PC-3 (cell line): Measurements from ENCODE around the gene RIOK2. TPM values are rescaled to one million over a fixed set of nuclear protein-coding genes. Genes with fewer than 3 reads are reported as not detected.
"Not testable (repeated sequence)": the region's sequence is repeated elsewhere in the genome, so short reads cannot be mapped to it uniquely, and the experiment has no call there.

ENCODE experiments used
- ATAC-seq: fragments of 200-7000 bp; cut with Tn5 transposase; 2 replicates; pipeline ENCODE4 v1.9.1; 2020; ENCODE audit warnings: mild to moderate bottlenecking, moderate library complexity
- BruUV-seq: library from RNA; stranded (reverse); fragments of 400-500 nt; replicated peaks from 2 replicates; lab custom pipeline; 2021; lab: Mats Ljungman, UMichigan
- CTCF ChIA-PET: fragments of 300-600 bp; sonication (Branson Sonifier 250); formaldehyde crosslinking; loops from one replicate; lab custom pipeline; 2022; ENCODE audit warnings: antibody characterized with exemption; lab: Charles Lee
- POLR2A ChIA-PET: fragments of 300-600 bp; sonication (Branson Sonifier 250); formaldehyde crosslinking; loops from one replicate; lab custom pipeline; 2022; ENCODE audit warnings: antibody characterized with exemption; ENCODE audit not compliant: unreplicated experiment; lab: Charles Lee
- DNase-seq: peaks from one replicate; pipeline ENCODE4 v3.0.0-alpha.2; 2015
- H2AFZ ChIP-seq: fragments of 300-600 bp; sonication (generic); 2 replicates; pipeline ENCODE4 v1.6.0; 2016; ENCODE audit warnings: antibody characterized with exemption, low read length
- H3F3A ChIP-seq: fragments of 300-600 bp; sonication (generic); one replicate; pipeline ENCODE4 v1.6.0; 2017; ENCODE audit warnings: antibody characterized with exemption, low read length, control low read depth, mild to moderate bottlenecking; ENCODE audit not compliant: unreplicated experiment
- H3K27ac ChIP-seq: fragments of 300-600 bp; sonication (generic); 2 replicates; pipeline ENCODE4 v1.5.1; 2016; ENCODE audit warnings: mild to moderate bottlenecking, low read length
- H3K27me3 ChIP-seq: fragments of 300-600 bp; sonication (generic); 2 replicates; pipeline ENCODE4 v1.6.1; 2016; ENCODE audit warnings: low read length, mixed read lengths
- H3K36me3 ChIP-seq: fragments of 300-600 bp; sonication (generic); 2 replicates; pipeline ENCODE4 v1.6.1; 2016; ENCODE audit warnings: low read depth, mixed run types, low read length, mixed read lengths
- H3K4me1 ChIP-seq: fragments of 300-600 bp; sonication (generic); 2 replicates; pipeline ENCODE4 v1.5.1; 2016; ENCODE audit warnings: low read length; ENCODE audit not compliant: insufficient read depth
- H3K4me2 ChIP-seq: fragments of 300-600 bp; sonication (generic); 2 replicates; pipeline ENCODE4 v1.6.0; 2016; ENCODE audit warnings: low read length
- H3K4me3 ChIP-seq: fragments of 300-600 bp; sonication (generic); 2 replicates; pipeline ENCODE4 v1.5.1; 2016; ENCODE audit warnings: mild to moderate bottlenecking, low read length, mixed read lengths
- H3K79me2 ChIP-seq: fragments of 300-600 bp; sonication (generic); 2 replicates; pipeline ENCODE4 v1.6.1; 2017; ENCODE audit warnings: low read length, mixed read lengths
- H3K9ac ChIP-seq: fragments of 300-600 bp; sonication (generic); 2 replicates; pipeline ENCODE4 v1.6.0; 2016; ENCODE audit warnings: mild to moderate bottlenecking, low read length
- H3K9me2 ChIP-seq: fragments of 300-600 bp; sonication (generic); replicated peaks from 2 replicates; pipeline ENCODE4 v1.6.1; 2016; ENCODE audit warnings: mixed run types, low read length, mixed read lengths
- H3K9me3 ChIP-seq: fragments of 300-600 bp; sonication (generic); 2 replicates; pipeline ENCODE4 v1.6.1; 2016; ENCODE audit warnings: low read length, mixed read lengths
- H4K20me1 ChIP-seq: fragments of 300-600 bp; sonication (generic); 2 replicates; pipeline ENCODE4 v1.6.1; 2016; ENCODE audit warnings: low read length, mixed read lengths
- EZH2 ChIP-seq: fragments of 300-600 bp; sonication (generic); IDR thresholded peaks from one replicate; pipeline ENCODE4 v1.6.1; 2017; ENCODE audit warnings: antibody characterized with exemption, mild to moderate bottlenecking, low read length; ENCODE audit not compliant: unreplicated experiment
- EZH2phosphoT487 ChIP-seq: fragments of 300-600 bp; sonication (generic); IDR thresholded peaks from 2 replicates; pipeline ENCODE4 v1.6.1; 2018; ENCODE audit warnings: mild to moderate bottlenecking, antibody characterized with exemption, low read length, borderline replicate concordance
- intact Hi-C: fragments of 100-400 bp; cut with micrococcal nuclease; formaldehyde crosslinking; loops from 2 replicates; pipeline ENCODE4 v1.9.0; 2023
- total RNA-seq: library from RNA; depleted of rRNA; stranded (reverse); fragments of >200 nt; gene quantifications from 2 replicates; pipeline ENCODE4 v1.2.3, GENCODE V29; 2014
- TF ChIP-seq, protein P1 (sequence below): fragments of 300-600 bp; sonication (generic); conservative IDR thresholded peaks from 2 replicates; pipeline ENCODE4 v1.5.1; 2017; ENCODE audit warnings: antibody characterized with exemption, low read depth, mild to moderate bottlenecking, low read length

The RIOK2 gene
- total RNA-seq, 1 experiment from 2014 or later, result 16.1 TPM

DNA sequence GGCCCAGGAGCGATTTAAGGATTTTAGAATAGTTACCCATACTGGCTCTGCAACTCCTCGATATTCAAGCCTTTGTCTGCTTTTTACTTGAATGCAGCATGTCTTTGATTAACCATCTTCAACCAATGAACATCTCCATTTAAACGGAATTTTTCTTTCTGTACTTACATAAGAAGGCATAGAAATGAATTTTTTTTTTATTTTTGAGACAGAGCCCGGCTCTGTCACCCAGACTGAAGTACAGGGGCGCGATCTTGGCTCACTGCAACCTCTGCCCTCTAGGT is 825 bp upstream of the RIOK2 start:
- Histone ChIP-seq H3K36me3 (peaks cover 10% of the 10 kb centered on the region), H3K4me3 (peak overlapping the region; percentile 84), H3K9me2 (no peaks in the 10 kb centered on the region), H4K20me1 (no peaks in the 10 kb centered on the region), H3F3A (no peaks in the 10 kb centered on the region), H3K9ac (peak overlapping the region; percentile 88), H3K27ac (peak overlapping the region; percentile 85), H3K4me2 (peak overlapping the region; percentile 90), H3K9me3 (no peaks in the 10 kb centered on the region), H2AFZ (peak overlapping the region; percentile 95), H3K79me2 (peaks cover 35% of the 10 kb centered on the region), H3K4me1 (peaks cover 14% of the 10 kb centered on the region), H3K27me3 (no peaks in the 10 kb centered on the region)
- ChIA-PET POLR2A (no interaction called here), CTCF (no interaction called here)
- intact Hi-C loops, result loop anchor here (2.0 to 5.0 kb wide), 3 partner anchors 41 to 1589 kb away; partner anchors contain the start of gene RGMB
- no peak for ATAC-seq
- DNase-seq, result no peak
- TF ChIP-seq, protein P1, sequence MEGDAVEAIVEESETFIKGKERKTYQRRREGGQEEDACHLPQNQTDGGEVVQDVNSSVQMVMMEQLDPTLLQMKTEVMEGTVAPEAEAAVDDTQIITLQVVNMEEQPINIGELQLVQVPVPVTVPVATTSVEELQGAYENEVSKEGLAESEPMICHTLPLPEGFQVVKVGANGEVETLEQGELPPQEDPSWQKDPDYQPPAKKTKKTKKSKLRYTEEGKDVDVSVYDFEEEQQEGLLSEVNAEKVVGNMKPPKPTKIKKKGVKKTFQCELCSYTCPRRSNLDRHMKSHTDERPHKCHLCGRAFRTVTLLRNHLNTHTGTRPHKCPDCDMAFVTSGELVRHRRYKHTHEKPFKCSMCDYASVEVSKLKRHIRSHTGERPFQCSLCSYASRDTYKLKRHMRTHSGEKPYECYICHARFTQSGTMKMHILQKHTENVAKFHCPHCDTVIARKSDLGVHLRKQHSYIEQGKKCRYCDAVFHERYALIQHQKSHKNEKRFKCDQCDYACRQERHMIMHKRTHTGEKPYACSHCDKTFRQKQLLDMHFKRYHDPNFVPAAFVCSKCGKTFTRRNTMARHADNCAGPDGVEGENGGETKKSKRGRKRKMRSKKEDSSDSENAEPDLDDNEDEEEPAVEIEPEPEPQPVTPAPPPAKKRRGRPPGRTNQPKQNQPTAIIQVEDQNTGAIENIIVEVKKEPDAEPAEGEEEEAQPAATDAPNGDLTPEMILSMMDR, result no peak
- TF ChIP-seq EZH2phosphoT487, result no peak
- BruUV-seq, result TSS peak; percentile 75

DNA sequence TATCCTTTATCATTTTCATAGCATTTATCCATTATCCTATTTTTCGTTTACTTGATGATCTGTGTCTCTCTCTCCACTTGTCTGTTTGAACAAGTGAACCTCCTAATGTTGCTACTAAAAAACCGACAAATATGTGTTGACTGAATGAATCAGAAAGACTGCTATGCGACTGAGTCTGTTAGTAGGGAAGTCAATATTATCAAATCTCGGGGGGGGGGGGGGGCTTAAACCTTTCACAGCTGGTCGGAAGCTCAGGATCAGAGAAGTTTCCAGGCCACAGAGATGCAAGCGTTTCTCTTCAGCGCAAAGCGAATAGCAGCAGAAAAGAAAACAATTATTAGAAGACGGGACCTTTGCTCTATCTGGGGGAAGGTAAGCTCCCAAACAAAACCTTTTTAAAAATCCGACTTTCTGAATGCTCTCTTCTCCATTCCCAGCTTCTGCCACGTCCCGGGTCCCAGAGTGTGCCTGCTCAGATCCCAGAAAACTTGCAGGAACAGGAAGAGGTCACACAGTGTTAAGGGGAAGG is 412 bp downstream of the RIOK2 start:
- Histone ChIP-seq H3K79me2 (peaks cover 37% of the 10 kb centered on the region), H4K20me1 (no peaks in the 10 kb centered on the region), H3K27ac (peak overlapping the region; percentile 85), H3F3A (no peaks in the 10 kb centered on the region), H3K9ac (peak overlapping the region; percentile 88), H2AFZ (peak overlapping the region; percentile 95), H3K9me2 (no peaks in the 10 kb centered on the region), H3K36me3 (peaks cover 17% of the 10 kb centered on the region), H3K4me1 (peaks cover 14% of the 10 kb centered on the region), H3K4me3 (peak overlapping the region; percentile 84), H3K9me3 (no peaks in the 10 kb centered on the region), H3K4me2 (peak overlapping the region; percentile 90), H3K27me3 (no peaks in the 10 kb centered on the region)
- POLR2A ChIA-PET, result no interaction called here
- no peak for TF ChIP-seq EZH2phosphoT487
- TF ChIP-seq, protein P1, result no peak
- no peak for TF ChIP-seq EZH2
- DNase-seq (peak; percentile 39), ATAC-seq (peak; percentile 2)
- CTCF ChIA-PET, result interaction anchor here (0.6 kb wide), 1 partner anchor 1589 kb away, joined by 5 read pairs; no protein-coding TSS in a partner anchor
- intact Hi-C loops, result loop anchor here (2.0 to 5.0 kb wide), 3 partner anchors 42 to 1590 kb away; partner anchors contain the start of gene RGMB
- BruUV-seq, result TSS peak; percentile 86

DNA sequence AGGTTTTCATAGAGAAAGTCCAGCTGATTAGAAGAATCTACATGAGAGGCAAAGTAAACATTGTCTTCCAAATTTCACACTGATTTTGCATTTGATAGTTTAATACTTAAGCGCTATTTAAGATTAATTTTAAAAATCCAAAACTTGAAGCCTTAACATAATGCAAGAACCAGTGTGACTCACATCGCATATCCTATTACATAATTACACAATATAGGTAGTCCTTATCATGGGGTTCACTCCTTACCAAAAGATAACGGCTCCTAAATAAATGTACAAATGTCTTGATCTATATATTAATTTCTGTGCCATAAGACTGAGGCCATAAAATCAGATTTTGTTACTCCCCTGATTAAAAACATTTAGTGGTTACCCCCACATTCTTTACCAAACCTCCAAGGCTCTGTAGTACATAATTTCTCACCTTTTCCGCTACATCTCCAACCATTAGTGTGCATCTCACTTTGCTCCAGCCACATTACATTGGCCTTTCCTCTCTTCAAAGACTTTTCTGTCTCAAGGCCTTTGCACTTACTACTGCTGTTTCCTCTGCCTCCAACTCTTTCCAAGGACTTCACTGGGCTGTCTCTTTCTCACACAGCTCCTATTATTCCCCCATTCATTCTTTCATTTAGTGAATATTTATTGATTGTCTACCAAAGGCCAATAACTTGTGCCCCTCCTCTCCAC is 1.0 kb downstream of the RIOK2 start:
- H3K27ac ChIP-seq, result no peak overlapping the region
- TF ChIP-seq, protein P1, result no peak
- TF ChIP-seq EZH2phosphoT487 (no peak), EZH2 (no peak)
- H3K79me2 ChIP-seq, result peaks cover 37% of the 10 kb centered on the region
- ATAC-seq, result no peak
- ChIA-PET POLR2A (no interaction called here), CTCF (no interaction called here)
- peak overlapping the region; percentile 84 for H3K4me3 ChIP-seq
- peaks cover 23% of the 10 kb centered on the region for H3K36me3 ChIP-seq
- no peaks in the 10 kb centered on the region for H3K9me3 ChIP-seq
- H3K9me2 ChIP-seq, result no peaks in the 10 kb centered on the region
- peak overlapping the region; percentile 88 for H3K9ac ChIP-seq
- H3F3A ChIP-seq, result no peaks in the 10 kb centered on the region
- H3K27me3 ChIP-seq, result no peaks in the 10 kb centered on the region
- intact Hi-C loops, result loop anchor here (2.0 to 5.0 kb wide), 3 partner anchors 43 to 1591 kb away; partner anchors contain the start of gene RGMB
- H3K4me1 ChIP-seq, result peaks cover 14% of the 10 kb centered on the region
- DNase-seq, result no peak
- H2AFZ ChIP-seq, result no peak overlapping the region
- peak overlapping the region; percentile 90 for H3K4me2 ChIP-seq
- no peaks in the 10 kb centered on the region for H4K20me1 ChIP-seq
- no TSS peak for BruUV-seq

DNA sequence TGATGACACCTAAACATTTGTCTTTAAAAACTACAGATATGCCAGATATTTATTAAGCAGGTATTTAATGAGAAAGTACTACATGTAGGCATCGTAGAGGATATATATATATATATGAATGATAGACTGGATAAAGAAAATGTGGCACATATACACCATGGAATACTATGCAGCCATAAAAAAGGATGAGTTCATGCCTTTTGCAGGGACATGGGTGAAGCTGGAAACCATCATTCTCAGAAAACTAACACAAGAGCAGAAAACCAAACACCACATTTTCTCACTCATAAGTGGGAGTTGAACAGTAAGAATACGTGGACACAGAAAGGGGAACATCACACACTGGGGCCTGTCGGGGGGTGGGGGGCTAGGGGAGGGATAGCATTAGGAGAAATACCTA is 3.6 kb downstream of the RIOK2 start:
- H3K4me1 ChIP-seq, result peaks cover 14% of the 10 kb centered on the region
- H4K20me1 ChIP-seq, POLR2A ChIA-PET, ATAC-seq, BruUV-seq, H3K27me3 ChIP-seq, H3K4me3 ChIP-seq, intact Hi-C loops, H3K4me2 ChIP-seq, CTCF ChIA-PET, H3K9me2 ChIP-seq, H3K9me3 ChIP-seq, DNase-seq, H2AFZ ChIP-seq, H3K27ac ChIP-seq, H3F3A ChIP-seq, H3K9ac ChIP-seq: not testable (repeated sequence)
- H3K36me3 ChIP-seq, result peaks cover 42% of the 10 kb centered on the region
- peaks cover 37% of the 10 kb centered on the region for H3K79me2 ChIP-seq
